22Rv1 (cell line): Measurements from ENCODE around the gene CBLIF.

Experiments
- H3K27ac ChIP-seq: fragments of 450-650 bp; 2 replicates; pipeline ENCODE4 v1.5.1; 2017
- ZFX ChIP-seq: fragments of 450-650 bp; IDR thresholded peaks from 2 replicates; pipeline ENCODE4 v1.6.1; 2017; ENCODE audit warnings: antibody characterized with exemption, borderline replicate concordance
- TF ChIP-seq, protein P1 (sequence below): fragments of 450-650 bp; IDR thresholded peaks from 2 replicates; pipeline ENCODE4 v1.5.1; 2017; ENCODE audit warnings: mild to moderate bottlenecking

CBLIF gene

DNA sequence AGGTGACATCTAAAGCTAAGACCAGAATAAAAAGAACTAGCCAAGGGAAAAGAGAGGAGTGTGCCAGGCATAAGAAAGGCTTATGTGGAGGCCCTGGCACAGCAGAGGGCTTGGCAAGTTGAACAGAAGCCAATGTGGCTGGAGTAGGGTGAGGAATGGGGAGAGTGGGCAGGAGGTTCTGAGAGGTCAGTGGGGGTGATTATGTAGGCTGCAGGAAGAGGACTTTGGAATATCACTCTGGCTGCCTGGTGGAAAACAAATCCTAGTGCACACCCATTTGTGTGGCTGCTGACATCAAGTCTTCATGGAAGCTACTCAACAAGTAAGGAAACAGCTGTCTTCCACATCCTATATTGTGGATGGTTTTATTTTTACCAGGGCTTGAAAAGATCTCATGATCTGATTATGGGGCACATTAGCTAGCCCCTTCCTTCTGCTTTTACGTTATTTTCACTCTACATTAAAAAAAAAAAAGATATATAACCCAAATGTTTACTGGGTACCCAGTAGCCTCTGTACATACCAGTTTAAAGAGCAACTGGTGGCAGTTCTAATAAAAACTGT lies 38.2 kb downstream of the CBLIF start:
- TF ChIP-seq, protein P1, sequence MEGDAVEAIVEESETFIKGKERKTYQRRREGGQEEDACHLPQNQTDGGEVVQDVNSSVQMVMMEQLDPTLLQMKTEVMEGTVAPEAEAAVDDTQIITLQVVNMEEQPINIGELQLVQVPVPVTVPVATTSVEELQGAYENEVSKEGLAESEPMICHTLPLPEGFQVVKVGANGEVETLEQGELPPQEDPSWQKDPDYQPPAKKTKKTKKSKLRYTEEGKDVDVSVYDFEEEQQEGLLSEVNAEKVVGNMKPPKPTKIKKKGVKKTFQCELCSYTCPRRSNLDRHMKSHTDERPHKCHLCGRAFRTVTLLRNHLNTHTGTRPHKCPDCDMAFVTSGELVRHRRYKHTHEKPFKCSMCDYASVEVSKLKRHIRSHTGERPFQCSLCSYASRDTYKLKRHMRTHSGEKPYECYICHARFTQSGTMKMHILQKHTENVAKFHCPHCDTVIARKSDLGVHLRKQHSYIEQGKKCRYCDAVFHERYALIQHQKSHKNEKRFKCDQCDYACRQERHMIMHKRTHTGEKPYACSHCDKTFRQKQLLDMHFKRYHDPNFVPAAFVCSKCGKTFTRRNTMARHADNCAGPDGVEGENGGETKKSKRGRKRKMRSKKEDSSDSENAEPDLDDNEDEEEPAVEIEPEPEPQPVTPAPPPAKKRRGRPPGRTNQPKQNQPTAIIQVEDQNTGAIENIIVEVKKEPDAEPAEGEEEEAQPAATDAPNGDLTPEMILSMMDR = no peak
- TF ChIP-seq ZFX = no peak
- no peak overlapping the region for H3K27ac ChIP-seq

DNA sequence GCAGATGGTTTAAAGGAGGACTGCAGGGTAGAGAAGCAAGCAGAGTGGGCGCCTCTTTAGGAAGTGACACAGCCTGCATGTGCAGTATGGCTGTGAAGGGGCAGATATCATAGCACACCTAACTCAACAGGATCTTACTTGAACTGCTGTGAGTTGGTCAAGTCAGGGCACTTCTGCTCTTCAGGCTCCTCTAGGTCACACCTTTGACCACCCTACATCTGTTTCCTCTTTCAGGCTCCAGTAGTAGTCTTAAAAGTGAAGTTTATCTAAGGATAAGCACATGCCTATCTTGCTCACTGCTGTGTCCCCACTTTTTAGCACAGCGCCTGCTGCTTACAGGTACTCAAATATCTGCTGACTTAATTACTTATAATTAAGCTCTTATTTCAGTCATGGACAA lies 41.2 kb downstream of the CBLIF start:
- TF ChIP-seq, protein P1 = no peak
- no peak for TF ChIP-seq ZFX
- no peak overlapping the region for H3K27ac ChIP-seq

DNA sequence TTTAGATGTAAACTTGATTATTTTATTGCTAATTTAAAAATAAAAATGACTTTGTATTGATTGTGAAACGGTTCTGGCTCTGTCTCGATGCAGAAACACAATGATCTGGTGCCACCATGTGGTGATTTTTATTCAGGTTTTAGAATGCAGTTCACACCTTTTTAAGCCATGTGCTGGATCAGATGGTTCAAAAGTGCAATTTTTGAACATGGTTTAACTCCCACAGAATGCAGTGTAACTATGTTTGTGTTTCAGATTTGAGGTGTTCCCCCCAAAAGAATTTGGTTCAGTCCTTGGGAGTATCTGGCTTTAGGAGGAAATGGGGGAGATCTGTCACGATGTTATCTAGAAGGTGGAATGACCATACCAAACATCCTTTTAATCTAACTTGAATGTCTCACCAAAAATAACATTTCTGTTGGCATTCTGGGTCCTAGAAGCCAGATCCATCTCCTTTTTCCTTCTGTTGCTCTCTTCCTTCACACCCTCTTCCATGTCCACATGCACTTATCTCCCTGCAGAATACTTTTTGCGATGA lies 42.6 kb downstream of the CBLIF start:
- TF ChIP-seq, protein P1 = peak; percentile 69
- TF ChIP-seq ZFX = no peak
- H3K27ac ChIP-seq = peak overlapping the region; percentile 22; the same call in 1 of the 2 replicates

DNA sequence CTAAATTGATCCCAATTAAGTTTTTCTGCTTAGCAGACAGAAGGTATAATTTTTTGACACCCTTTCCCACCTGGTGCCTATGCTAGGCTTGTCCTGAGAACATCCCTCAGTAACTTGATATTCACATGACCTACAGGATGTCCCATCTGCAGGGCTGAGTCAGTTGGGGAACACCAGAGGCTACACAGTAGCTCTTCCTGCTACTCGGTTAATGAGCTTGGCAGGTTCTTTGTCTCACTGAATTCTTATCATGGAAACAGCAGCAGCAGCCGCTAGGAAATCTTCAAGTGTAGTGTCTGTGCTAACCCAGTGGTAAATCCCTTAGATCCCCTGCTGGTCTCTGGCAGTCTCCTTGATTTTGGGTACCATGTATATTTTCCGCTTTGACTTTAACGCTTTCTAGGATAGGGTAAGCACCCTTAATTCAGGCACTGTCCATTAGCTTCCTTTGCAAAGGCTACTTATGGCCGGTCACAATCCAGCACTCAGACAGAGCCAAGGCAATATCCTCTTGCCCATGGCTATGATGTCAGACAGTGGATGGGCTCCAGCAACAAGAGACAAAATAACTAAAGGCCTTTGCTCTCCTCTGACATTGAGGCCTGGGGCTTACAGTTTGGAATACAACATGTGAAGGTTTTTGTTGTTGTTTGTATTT lies 43.2 kb downstream of the CBLIF start:
- H3K27ac ChIP-seq = peak overlapping the region; percentile 22; the same call in 1 of the 2 replicates
- TF ChIP-seq ZFX = no peak
- TF ChIP-seq, protein P1 = no peak

DNA sequence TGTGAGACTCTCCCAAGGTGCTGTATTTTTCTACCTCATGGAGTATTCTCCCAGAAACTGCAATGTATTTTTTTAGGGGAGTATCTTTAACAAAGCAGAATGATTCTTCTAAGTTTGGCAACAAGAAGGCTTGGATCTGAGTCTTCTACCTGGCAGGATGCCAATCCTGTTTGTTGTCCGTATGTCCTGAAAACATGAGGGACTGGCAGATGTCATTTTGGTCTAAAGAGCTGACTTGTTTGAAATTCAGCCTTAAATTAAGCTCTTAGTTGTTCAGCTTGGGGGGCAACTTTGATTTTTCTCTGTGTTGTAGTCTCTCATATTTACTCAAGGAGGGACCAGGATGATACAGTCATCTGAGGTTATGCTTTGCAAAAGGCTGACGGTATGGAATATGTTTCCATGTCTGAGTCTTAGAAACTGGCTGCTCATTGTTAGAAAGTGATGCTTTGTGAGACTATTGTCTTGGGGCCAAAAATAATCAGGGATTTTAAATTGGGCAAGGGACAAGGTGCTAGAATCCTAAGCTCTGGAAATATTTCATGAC lies 44.1 kb downstream of the CBLIF start:
- H3K27ac ChIP-seq = no peak overlapping the region
- TF ChIP-seq ZFX = no peak
- TF ChIP-seq, protein P1 = no peak

DNA sequence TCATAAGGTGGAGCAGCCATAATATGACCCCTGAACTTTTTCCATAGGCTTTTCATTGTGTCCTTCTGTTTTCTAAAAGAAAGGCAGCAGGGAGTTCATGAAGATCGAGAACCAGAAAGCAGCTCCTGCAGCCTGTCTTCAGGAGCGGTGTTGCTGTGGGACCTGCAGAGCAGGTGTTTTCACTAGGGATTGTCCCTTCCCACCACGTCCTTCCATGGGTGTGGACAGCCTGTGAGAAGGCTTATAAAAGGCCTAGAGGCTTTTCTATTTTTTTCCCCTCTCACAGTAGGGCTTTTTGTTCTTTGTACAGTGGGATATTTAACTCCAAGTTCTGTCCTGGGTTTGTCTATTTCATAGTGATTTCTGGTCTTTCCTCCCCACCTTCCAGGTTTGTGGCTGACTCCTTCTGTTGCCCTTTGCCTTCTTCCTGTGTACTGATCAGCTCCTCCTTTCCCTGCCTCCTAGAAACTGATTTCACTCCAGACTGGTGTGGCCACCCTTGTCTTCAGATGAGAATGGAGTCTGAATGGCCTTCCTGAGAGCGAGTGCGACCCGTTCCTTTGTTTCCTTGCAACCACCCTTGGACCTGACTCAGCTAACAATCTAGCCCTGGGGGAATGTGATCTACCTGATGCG lies 44.8 kb downstream of the CBLIF start:
- TF ChIP-seq ZFX = no peak
- TF ChIP-seq, protein P1 = no peak
- no peak overlapping the region; the same call in 1 of the 2 replicates for H3K27ac ChIP-seq

DNA sequence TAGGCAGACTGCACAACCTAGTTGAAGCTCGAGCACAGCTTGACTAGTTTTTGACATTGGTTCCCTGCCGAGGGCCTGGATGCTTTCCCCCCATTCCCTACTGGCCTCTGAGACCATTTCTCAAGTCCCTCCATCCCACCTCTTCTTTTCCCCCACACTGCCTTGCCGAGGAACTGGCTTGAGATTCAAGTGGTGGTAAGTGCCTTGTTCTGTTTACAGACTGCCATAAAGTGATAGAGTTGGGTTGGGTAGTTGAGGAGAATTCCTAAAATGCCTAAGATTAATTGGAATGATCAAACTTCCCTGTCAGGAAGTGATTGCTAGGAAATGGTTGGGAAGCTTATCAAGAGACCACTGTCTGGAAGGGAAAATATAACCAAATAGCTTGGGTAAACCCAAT lies 50.9 kb downstream of the CBLIF start:
- H3K27ac ChIP-seq = no peak overlapping the region
- TF ChIP-seq, protein P1 = no peak
- no peak for TF ChIP-seq ZFX
